Upper lobe of left lung (tissue), 6 donors: ENCODE data around the gene PDLIM5. TPM values are rescaled to one million over a fixed set of nuclear protein-coding genes. Genes with fewer than 3 reads are reported as not detected.

Experiments used
- ATAC-seq, 2 donors: fragments of 200-7000 bp; cut with Tn5 transposase; one replicate each; pipeline ENCODE4 v1.9.1; 2022; ENCODE audit warnings: mild to moderate bottlenecking in 2 of 2, moderate library complexity in 2 of 2; ENCODE audit not compliant: low FRiP score in 2 of 2
- DNase-seq, 2 donors: peaks; one replicate each; pipeline ENCODE4 v3.0.0-alpha.2; 2019 to 2020
- H3K27ac ChIP-seq, 4 donors: fragments of 200-600 bp; sonication (generic); one replicate each; pipeline ENCODE4 v1.5.1; 2016 to 2019
- H3K27me3 ChIP-seq, 4 donors: fragments of 200-600 bp; sonication (generic); one replicate each; pipeline ENCODE4 v1.5.1; 2017 to 2019
- H3K36me3 ChIP-seq, 4 donors: fragments of 200-600 bp; sonication (generic); one replicate each; pipeline ENCODE4 v1.5.1; 2016 to 2019
- H3K4me1 ChIP-seq, 4 donors: fragments of 200-600 bp; sonication (generic); one replicate each; pipeline ENCODE4 v1.5.1; 2018 to 2019
- H3K4me3 ChIP-seq, 4 donors: fragments of 200-600 bp; sonication (generic); one replicate each; pipeline ENCODE4 v1.5.1; 2017 to 2019; ENCODE audit warnings: mild to moderate bottlenecking in 2 of 4, moderate library complexity in 1 of 4
- H3K9me3 ChIP-seq, 4 donors: fragments of 200-600 bp; sonication (generic); one replicate each; pipeline ENCODE4 v1.5.1; 2018 to 2019
- CTCF ChIP-seq, 6 experiments: fragments of 450-650 bp in 4 of 6; fragments of 200-600 bp in 2 of 6; sonication (generic) in 2 of 6; IDR thresholded peaks; one replicate each; pipeline ENCODE4 v1.5.1; 2016 to 2019; ENCODE audit warnings: antibody characterized with exemption in 6 of 6
- EP300 ChIP-seq, 4 donors: sonication (generic); formaldehyde crosslinking; IDR thresholded peaks; one replicate each; pipeline ENCODE4 v1.5.1; 2017; ENCODE audit warnings: antibody characterized with exemption in 4 of 4, control low read depth in 2 of 4
- POLR2A ChIP-seq, 4 donors: fragments of 450-650 bp; IDR thresholded peaks; one replicate each; pipeline ENCODE4 v1.5.1; 2016 to 2017; ENCODE audit warnings: antibody characterized with exemption in 4 of 4, mild to moderate bottlenecking in 2 of 4
- POLR2AphosphoS5 ChIP-seq, 2 donors: sonication (generic); formaldehyde crosslinking; IDR thresholded peaks; one replicate each; pipeline ENCODE4 v1.5.1; 2017; ENCODE audit warnings: antibody characterized with exemption in 2 of 2
- WGBS, 2 donors: methylation state at CpG; one replicate each; pipeline ENCODE4 v1.1.5; 2017 to 2018; 5-methylcytosine and 5-hydroxymethylcytosine counted together
- total RNA-seq, 6 donors: library from RNA; depleted of rRNA in 4 of 6; stranded (reverse); fragments of >200 nt in 4 of 6; gene quantifications; one replicate each; pipeline versions ENCODE4 v1.1.0 to v1.2.1, GENCODE V29; 2016 to 2021
- donor health status: DM: no; HTN: no; CAD: no; lungs with moderate emphysema.
- donor health status: DM: no; HTN: yes; CAD: no; lungs with severe emphysema.

PDLIM5 gene
- total RNA-seq, 6 donors from 2014 or later = 24.1 to 105 (median 73.0) TPM

GRCh38 chr4:94588896-94589693, 137.4 kb downstream of the PDLIM5 start:
- no peaks in the 10 kb centered on the region for H3K9me3 ChIP-seq
- WGBS, 2 donors = 76 to 93% methylated on average over 1 of the region's 1 CpG
- H3K4me1 ChIP-seq = no peaks in the 10 kb centered on the region
- H3K27ac ChIP-seq = no peak overlapping the region
- no peaks in the 10 kb centered on the region for H3K27me3 ChIP-seq
- no peak for TF ChIP-seq EP300 (IDR thresholded peaks at IDR 0.05)
- no peak for TF ChIP-seq POLR2A (IDR thresholded peaks at IDR 0.05)
- ATAC-seq (no peak), DNase-seq (no peak)
- H3K4me3 ChIP-seq = no peak overlapping the region
- peaks cover 0 to 27% (median 5%) of the 10 kb centered on the region in 4 donors for H3K36me3 ChIP-seq

- DNase-seq = no peak
- 86% methylated on average over 2 of the region's 2 CpGs for WGBS, 2 donors
- ATAC-seq = no peak
- no peak for TF ChIP-seq POLR2AphosphoS5 (IDR thresholded peaks at IDR 0.05)
- TF ChIP-seq POLR2A (IDR thresholded peaks at IDR 0.05) = no peak
- no peak for TF ChIP-seq CTCF (IDR thresholded peaks at IDR 0.05)
- TF ChIP-seq EP300 (IDR thresholded peaks at IDR 0.05) = no peak
- Histone ChIP-seq H3K9me3 (no peaks in the 10 kb centered on the region), H3K4me1 (peaks cover 0 to 2% (median 0%) of the 10 kb centered on the region in 4 donors), H3K36me3 (peaks cover 0 to 20% (median 4%) of the 10 kb centered on the region in 4 donors), H3K27me3 (no peaks in the 10 kb centered on the region), H3K4me3 (no peak overlapping the region), H3K27ac (no peak overlapping the region)
Measured at GRCh38 chr4:94590493-94590892, 138.8 kb downstream of the PDLIM5 start.

DNA sequence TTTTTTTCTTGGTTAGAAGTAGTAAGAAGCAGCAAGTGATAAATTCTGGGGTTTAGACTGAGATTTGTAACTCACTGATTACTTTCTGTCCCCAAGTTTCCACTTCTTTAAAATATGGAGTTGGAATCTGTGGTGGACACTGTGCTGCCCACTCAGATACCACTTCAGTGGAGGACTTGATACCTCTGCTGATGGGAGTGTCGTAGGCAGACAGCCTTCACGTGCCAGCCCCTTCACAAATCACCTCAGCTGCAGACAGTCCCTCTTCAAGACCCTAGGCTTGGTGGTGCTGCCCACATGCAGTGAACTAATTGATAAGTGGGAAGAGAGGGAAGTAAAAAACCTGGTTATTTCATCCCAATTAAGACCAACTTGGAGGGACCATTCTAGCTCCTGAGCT, 139.5 kb downstream of the PDLIM5 start:
- DNase-seq (no peak), ATAC-seq (no peak)
- Histone ChIP-seq H3K9me3 (no peaks in the 10 kb centered on the region), H3K36me3 (peaks cover 0 to 12% (median 1%) of the 10 kb centered on the region in 4 donors), H3K4me1 (peaks cover 0 to 8% (median 2%) of the 10 kb centered on the region in 4 donors), H3K27me3 (no peaks in the 10 kb centered on the region), H3K4me3 (no peak overlapping the region), H3K27ac (no peak overlapping the region)
- WGBS, 2 donors = 92 to 100% methylated on average over 2 of the region's 2 CpGs
- TF ChIP-seq POLR2A (IDR thresholded peaks at IDR 0.05) (no peak), CTCF (IDR thresholded peaks at IDR 0.05) (no peak), POLR2AphosphoS5 (IDR thresholded peaks at IDR 0.05) (no peak), EP300 (IDR thresholded peaks at IDR 0.05) (no peak)

- Histone ChIP-seq H3K9me3 (no peaks in the 10 kb centered on the region), H3K4me3 (no peak overlapping the region), H3K4me1 (peaks cover 0 to 8% (median 2%) of the 10 kb centered on the region in 4 donors), H3K27me3 (no peaks in the 10 kb centered on the region), H3K27ac (no peak overlapping the region), H3K36me3 (peaks cover 0 to 8% (median 1%) of the 10 kb centered on the region in 4 donors)
- TF ChIP-seq CTCF (IDR thresholded peaks at IDR 0.05) = no peak
- no peak for TF ChIP-seq POLR2AphosphoS5 (IDR thresholded peaks at IDR 0.05)
- TF ChIP-seq EP300 (IDR thresholded peaks at IDR 0.05) = no peak
- TF ChIP-seq POLR2A (IDR thresholded peaks at IDR 0.05) = no peak
- ATAC-seq = no peak
- WGBS, 2 donors = 61 to 79% methylated on average over 1 of the region's 1 CpG
- DNase-seq = no peak
Measured at GRCh38 chr4:94595013-94595412, 143.3 kb downstream of the PDLIM5 start.

DNA sequence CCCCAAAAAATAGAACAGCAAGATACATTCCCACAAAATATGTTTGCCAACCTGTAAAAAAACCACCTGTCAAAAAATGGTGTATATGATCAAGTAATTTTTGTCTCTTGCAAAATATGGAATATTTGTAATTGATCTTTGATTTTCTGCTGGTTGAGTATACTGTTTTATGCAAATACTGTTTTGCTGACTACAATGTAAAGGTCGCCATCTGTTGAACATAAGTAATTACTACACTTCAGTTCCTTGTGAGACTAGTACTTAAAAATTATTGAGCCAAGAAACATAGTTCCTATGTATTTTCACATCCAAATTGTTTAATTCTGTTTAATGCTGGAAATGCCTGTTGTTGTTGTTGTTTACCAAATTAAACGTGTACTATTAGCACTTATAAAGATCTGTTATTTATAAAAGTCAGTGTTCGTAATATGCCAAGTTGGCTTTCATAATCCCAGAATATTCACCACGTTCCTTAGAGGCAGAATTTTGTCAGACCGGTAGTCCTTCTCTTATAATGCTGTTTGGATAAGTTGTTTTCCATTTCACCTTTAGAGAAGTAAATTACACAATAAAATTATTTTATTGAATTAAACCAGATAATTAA, 144.2 kb downstream of the PDLIM5 start:
- Histone ChIP-seq H3K27ac (no peak overlapping the region), H3K36me3 (peaks cover 0 to 8% (median 1%) of the 10 kb centered on the region in 4 donors), H3K9me3 (no peaks in the 10 kb centered on the region), H3K27me3 (no peaks in the 10 kb centered on the region), H3K4me1 (peaks cover 0 to 8% (median 2%) of the 10 kb centered on the region in 4 donors), H3K4me3 (no peak overlapping the region)
- DNase-seq (no peak), ATAC-seq (peak in 1 of 2 donors; percentile 75)
- TF ChIP-seq CTCF (IDR thresholded peaks at IDR 0.05) = peak; percentile 42 to 73 (median 54)
- no peak for TF ChIP-seq EP300 (IDR thresholded peaks at IDR 0.05)
- 54 to 60% methylated on average over 5 of the region's 5 CpGs for WGBS, 2 donors
